Psoas muscle (tissue), 8 donors: ENCODE data around the gene FBXL19. TPM values are rescaled to one million over a fixed set of nuclear protein-coding genes. Genes with fewer than 3 reads are reported as not detected.

Experiments
- ATAC-seq, 4 donors: fragments of 200-7000 bp; cut with Tn5 transposase; one replicate each; pipeline ENCODE4 v1.9.1; 2020; ENCODE audit warnings: moderate library complexity in 3 of 4, mild to moderate bottlenecking in 2 of 4
- DNase-seq, 2 donors: peaks; one replicate each; pipeline ENCODE4 v3.0.0-alpha.2; 2020
- H3K27ac ChIP-seq: fragments of 200-600 bp; one replicate; pipeline ENCODE4 v1.8.0; 2022
- H3K27me3 ChIP-seq, 3 donors: fragments of 200-600 bp in 1 of 3; one replicate each; pipeline versions ENCODE4 v1.6.1 to v1.8.0; 2013 to 2022; ENCODE audit warnings: low read length in 2 of 3, mild to moderate bottlenecking in 2 of 3, moderate library complexity in 1 of 3; ENCODE audit not compliant: insufficient read depth in 3 of 3
- H3K36me3 ChIP-seq, 2 donors: fragments of 200-600 bp in 1 of 2; one replicate each; pipeline versions ENCODE4 v1.6.1 to v1.8.0; 2013 to 2022; ENCODE audit warnings: low read depth in 1 of 2, mild to moderate bottlenecking in 1 of 2, moderate library complexity in 1 of 2; ENCODE audit not compliant: insufficient read depth in 1 of 2
- H3K4me1 ChIP-seq: fragments of 200-600 bp; one replicate; pipeline ENCODE4 v1.8.0; 2022
- H3K4me3 ChIP-seq: fragments of 200-600 bp; one replicate; pipeline ENCODE4 v1.8.0; 2022; ENCODE audit warnings: mild to moderate bottlenecking
- H3K9me3 ChIP-seq: fragments of 200-600 bp; one replicate; pipeline ENCODE4 v1.8.0; 2022
- CTCF ChIP-seq: fragments of 200-600 bp; IDR thresholded peaks from one replicate; pipeline ENCODE4 v1.8.0; 2022; ENCODE audit warnings: antibody characterized with exemption
- WGBS, 3 donors: extraction: QIAGEN DNeasy Blood & Tissue Kit; methylation state at CpG; one replicate each; pipeline versions ENCODE4 v1.1.6 to v1.1.7; 2013; 5-methylcytosine and 5-hydroxymethylcytosine counted together
- intact Hi-C, 2 donors: fragments of 100-400 bp; cut with DNase I; formaldehyde crosslinking; loops; one replicate each; pipeline versions ENCODE4 v1.11.0 to v1.14.2; 2022
- polyA plus RNA-seq, 3 donors: library from polyadenylated mRNA; stranded (reverse); fragments of 200-250 nt; gene quantifications; one replicate each; pipeline ENCODE4 v1.2.3, GENCODE V29; 2013
- total RNA-seq, 4 donors: library from RNA; stranded (reverse); fragmentation: NEBNext Ultra II Directional in 2 of 4; extraction: Animal tissue kit (Norgen Biotek cat#: 25700) in 2 of 4; gene quantifications; one replicate each; pipeline versions ENCODE4 v1.2.1 to v1.2.4, GENCODE V29; 2021 to 2023
- donor health status: healthy with polysubstance abuse.
- donor health status: DM: no; HTN: no; CAD: no; lungs with moderate emphysema.
- donor health status: Bipolar disorder and iron deficiency.
- donor health status: healthy.
- donor health status: DM: yes; HTN: yes; CAD: no.
- donor health status: DM: no; HTN: no; CAD: no.
- donor health status: DM: no; HTN: no; CAD: no.
- donor health status: DM: yes; HTN: yes; CAD: no.

The FBXL19 gene
- total and polyA plus RNA-seq, 7 donors, result 2.8 to 5.4 (median 4.1) TPM

- no peaks in the 10 kb centered on the region for H3K27me3 ChIP-seq
- WGBS, 3 donors, result 57 to 71% (median 62%) methylated on average over 19 to 20 of the region's 20 CpGs
- H3K4me1 ChIP-seq, result peaks cover 13% of the 10 kb centered on the region
- H3K9me3 ChIP-seq, result no peaks in the 10 kb centered on the region
- DNase-seq (no peak), ATAC-seq (no peak)
- peak overlapping the region; percentile 93 for H3K27ac ChIP-seq
- H3K4me3 ChIP-seq, result peak overlapping the region; percentile 95
- intact Hi-C loops, result no loop called here
- H3K36me3 ChIP-seq, result peaks cover 0 to 28% of the 10 kb centered on the region in 2 donors
- TF ChIP-seq CTCF, result no peak
These were observed 30.5 kb upstream of the FBXL19 start for GRCh38 chr16:30892670-30893416.

GRCh38 chr16:30893417-30893743 lies 30.0 kb upstream of the FBXL19 start:
- intact Hi-C loops, result no loop called here
- 0 to 3% (median 0%) methylated on average over 11 of the region's 11 CpGs for WGBS, 3 donors
- peaks cover 13% of the 10 kb centered on the region for H3K4me1 ChIP-seq
- ATAC-seq, result no peak
- peaks cover 0 to 24% of the 10 kb centered on the region in 2 donors for H3K36me3 ChIP-seq
- H3K4me3 ChIP-seq, result peak overlapping the region; percentile 95
- peak overlapping the region; percentile 93 for H3K27ac ChIP-seq
- no peaks in the 10 kb centered on the region for H3K27me3 ChIP-seq
- no peak for TF ChIP-seq CTCF
- no peaks in the 10 kb centered on the region for H3K9me3 ChIP-seq
- no peak for DNase-seq

GRCh38 chr16:30893744-30894539 lies 29.4 kb upstream of the FBXL19 start, which contains the start of gene BCL7C:
TSS of gene BCL7C (minus strand) at chr16:30894077. CDS start at chr16:30893944, 133 bp downstream.
- Histone ChIP-seq H3K9me3 (no peaks in the 10 kb centered on the region), H3K36me3 (peaks cover 0 to 18% of the 10 kb centered on the region in 2 donors), H3K27ac (peak within 1 kb of the TSS; percentile 93), H3K4me3 (peak within 1 kb of the TSS; percentile 95), H3K4me1 (peaks cover 13% of the 10 kb centered on the region), H3K27me3 (no peaks in the 10 kb centered on the region)
- 1% methylated on average over 45 to 97 of the region's 97 CpGs for WGBS, 3 donors
- DNase-seq, result peak; percentile 94 to 96
- peak; percentile 81 to 89 (median 84) for ATAC-seq
- peak; percentile 54 for TF ChIP-seq CTCF
- intact Hi-C loops, result loop anchor here in 1 of 2 donors (2.0 kb wide), 1 partner anchor 19 kb away; no protein-coding TSS in a partner anchor

- Histone ChIP-seq H3K27ac (peak overlapping the region; percentile 93), H3K4me3 (peak overlapping the region; percentile 95), H3K9me3 (no peaks in the 10 kb centered on the region), H3K36me3 (peaks cover 0 to 14% of the 10 kb centered on the region in 2 donors), H3K27me3 (no peaks in the 10 kb centered on the region), H3K4me1 (peaks cover 13% of the 10 kb centered on the region)
- intact Hi-C loops, result loop anchor here in 1 of 2 donors (2.0 kb wide), 1 partner anchor 20 kb away; no protein-coding TSS in a partner anchor
- DNase-seq (no peak), ATAC-seq (no peak)
- TF ChIP-seq CTCF, result no peak
- WGBS, 3 donors, result 35 to 46% (median 36%) methylated on average over 16 of the region's 16 CpGs
These were observed 28.6 kb upstream of the FBXL19 start for GRCh38 chr16:30894540-30895368.
